GM12874 (cell line): ENCODE data around the gene YJEFN3.

Source experiments
- CTCF ChIP-seq: IDR thresholded peaks from 2 replicates; pipeline ENCODE4 v1.5.1; 2011; ENCODE audit warnings: low read depth, mild to moderate bottlenecking, control low read depth, low read length, moderate library complexity; ENCODE audit not compliant: insufficient read depth

Gene YJEFN3

GRCh38 chr19:19550972-19551852 is 22.5 kb downstream of the YJEFN3 start:
- no peak for TF ChIP-seq CTCF

- no peak for TF ChIP-seq CTCF
These were observed 23.1 kb downstream of the YJEFN3 start for GRCh38 chr19:19551853-19552192.

GRCh38 chr19:19552798-19553197 is 24.1 kb downstream of the YJEFN3 start:
- TF ChIP-seq CTCF, result peak; percentile 86

GRCh38 chr19:19553670-19554069 is 25.0 kb downstream of the YJEFN3 start:
- TF ChIP-seq CTCF, result no peak

GRCh38 chr19:19554074-19555023 is 25.6 kb downstream of the YJEFN3 start:
- peak; percentile 91 for TF ChIP-seq CTCF

GRCh38 chr19:19558055-19558454 is 29.3 kb downstream of the YJEFN3 start:
- TF ChIP-seq CTCF, result no peak

GRCh38 chr19:19558636-19559035 is 29.9 kb downstream of the YJEFN3 start:
- no peak for TF ChIP-seq CTCF
